Activated CD8-positive, alpha-beta memory T cell treated with anti-CD3 and anti-CD28 coated beads for 1 hour (primary cell): ENCODE results near the gene TRIM2.

ENCODE experiments used
- DNase-seq, 2 donors: peaks; one replicate each; pipeline ENCODE4 v3.0.0-alpha.2; 2020; ENCODE audit warnings: low read depth in 1 of 2; ENCODE audit errors: extremely low read depth in 1 of 2

Gene TRIM2

DNA sequence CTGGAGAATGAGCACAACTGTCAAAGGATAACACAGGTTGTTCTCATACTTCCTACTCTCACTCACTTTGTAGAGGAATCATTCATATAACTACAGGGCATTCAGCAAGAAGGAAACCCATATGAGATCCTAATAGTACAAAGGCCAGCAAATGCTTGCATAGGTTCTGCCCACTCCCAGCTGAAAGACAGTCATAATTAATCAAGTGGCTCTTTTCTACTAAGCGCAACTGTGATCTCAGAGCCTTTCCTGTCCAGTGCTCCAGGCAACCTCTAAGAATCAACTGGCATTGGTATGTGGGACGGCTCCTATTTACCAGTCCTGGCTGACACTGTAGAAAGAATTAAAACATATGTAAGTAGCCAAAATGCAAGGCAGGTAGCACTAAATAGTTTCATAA, 121.3 kb downstream of the TRIM2 start:
- DNase-seq, result no peak

- no peak for DNase-seq
These were observed 122.3 kb downstream of the TRIM2 start for GRCh38 chr4:153326513-153326912.

- DNase-seq, result no peak
These were observed 123.0 kb downstream of the TRIM2 start for GRCh38 chr4:153327247-153327646.

GRCh38 chr4:153332936-153333335, 128.7 kb downstream of the TRIM2 start:
- DNase-seq, result no peak

DNA sequence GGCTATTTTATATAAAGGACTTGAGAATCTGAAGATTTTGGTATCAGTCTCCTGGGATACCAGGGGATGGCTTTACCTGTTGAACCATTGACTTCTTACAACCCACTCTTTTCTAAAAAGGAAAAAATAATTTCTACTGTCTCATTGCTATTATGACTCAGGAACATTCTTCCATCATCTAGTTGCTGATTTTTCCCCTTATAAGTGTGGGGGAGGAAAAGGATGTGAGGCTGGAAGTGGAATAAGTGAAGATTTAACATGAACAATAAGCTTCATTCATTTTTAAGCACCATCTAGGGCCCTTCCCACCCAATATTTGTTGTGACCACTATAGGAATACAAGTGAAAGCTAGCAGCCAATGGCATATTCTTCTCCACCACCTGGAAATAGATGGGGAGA, 129.6 kb downstream of the TRIM2 start:
- DNase-seq, result no peak

DNA sequence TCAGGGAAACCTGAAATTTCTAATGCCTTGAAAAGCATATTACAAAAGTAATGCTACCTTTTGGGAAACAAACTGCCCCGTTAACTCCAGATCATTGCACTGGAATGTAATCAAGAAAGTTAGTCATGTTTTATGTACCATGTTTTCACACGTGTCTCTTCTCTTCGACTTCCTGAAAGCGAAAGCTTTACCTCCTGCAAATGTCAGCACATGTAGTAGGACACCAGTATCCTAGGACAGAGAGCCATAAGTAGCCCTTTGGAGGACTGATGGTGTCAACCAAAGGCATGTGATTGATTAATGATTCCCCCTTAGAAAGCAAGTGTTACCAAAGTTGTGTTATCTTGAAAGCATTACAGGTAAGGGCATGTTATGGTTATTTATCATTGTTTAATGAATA, 131.4 kb downstream of the TRIM2 start:
- DNase-seq, result no peak

- no peak for DNase-seq
These were observed 133.4 kb downstream of the TRIM2 start for GRCh38 chr4:153337686-153338085.

GRCh38 chr4:153341575-153342090, 137.4 kb downstream of the TRIM2 start:
- no peak for DNase-seq

- DNase-seq, result no peak
These were observed 138.7 kb downstream of the TRIM2 start for GRCh38 chr4:153342751-153343552.

DNA sequence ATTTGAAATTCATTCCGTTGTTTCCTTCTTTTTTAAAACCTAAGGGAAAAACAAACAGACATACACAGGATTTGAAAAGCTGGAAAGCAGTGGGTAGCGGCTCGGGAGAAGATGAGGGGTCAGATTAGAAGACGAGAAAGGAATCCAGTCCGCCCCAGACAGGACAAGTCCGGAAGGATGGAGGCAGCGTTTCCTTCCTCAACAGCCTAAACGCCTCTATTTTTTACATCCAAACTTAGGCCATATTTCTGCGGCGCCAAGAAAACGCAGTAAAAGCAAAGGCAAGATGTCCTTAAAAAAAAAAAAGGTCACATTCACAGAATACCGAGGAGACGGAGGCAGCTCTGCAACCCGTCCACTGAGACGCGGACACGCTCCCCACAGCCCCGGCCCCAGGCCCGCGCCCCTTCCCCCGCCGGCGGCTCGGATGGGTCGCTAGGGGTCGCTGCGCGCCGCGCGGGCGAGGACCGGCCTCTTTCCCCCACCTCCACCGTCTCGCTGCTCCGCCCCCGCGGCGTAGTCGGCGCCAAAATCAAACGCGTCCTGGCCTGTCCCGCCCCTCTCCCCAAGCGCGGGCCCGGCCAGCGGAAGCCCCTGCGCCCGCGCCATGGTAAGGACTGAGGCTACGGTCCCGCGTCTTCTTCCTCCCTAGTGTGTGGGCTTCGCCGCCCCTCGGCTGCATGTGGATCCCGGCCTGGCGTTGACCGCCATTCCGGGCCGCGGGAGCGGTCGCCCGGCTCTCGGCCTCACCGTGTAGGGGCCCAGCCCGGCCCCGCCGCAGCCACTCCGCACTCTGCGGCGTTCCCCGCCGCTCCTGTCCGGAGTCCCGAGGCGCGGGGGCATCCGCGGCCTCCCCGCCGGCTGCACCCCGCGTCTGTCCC, 140.1 kb downstream of the TRIM2 start, which contains the start of gene MND1:
TSS of gene MND1 (plus strand) at position 558 of the 881 bp plus-strand sequence. CDS start at position 608, 50 bp downstream.
- DNase-seq, result peak; percentile 62 to 86

DNA sequence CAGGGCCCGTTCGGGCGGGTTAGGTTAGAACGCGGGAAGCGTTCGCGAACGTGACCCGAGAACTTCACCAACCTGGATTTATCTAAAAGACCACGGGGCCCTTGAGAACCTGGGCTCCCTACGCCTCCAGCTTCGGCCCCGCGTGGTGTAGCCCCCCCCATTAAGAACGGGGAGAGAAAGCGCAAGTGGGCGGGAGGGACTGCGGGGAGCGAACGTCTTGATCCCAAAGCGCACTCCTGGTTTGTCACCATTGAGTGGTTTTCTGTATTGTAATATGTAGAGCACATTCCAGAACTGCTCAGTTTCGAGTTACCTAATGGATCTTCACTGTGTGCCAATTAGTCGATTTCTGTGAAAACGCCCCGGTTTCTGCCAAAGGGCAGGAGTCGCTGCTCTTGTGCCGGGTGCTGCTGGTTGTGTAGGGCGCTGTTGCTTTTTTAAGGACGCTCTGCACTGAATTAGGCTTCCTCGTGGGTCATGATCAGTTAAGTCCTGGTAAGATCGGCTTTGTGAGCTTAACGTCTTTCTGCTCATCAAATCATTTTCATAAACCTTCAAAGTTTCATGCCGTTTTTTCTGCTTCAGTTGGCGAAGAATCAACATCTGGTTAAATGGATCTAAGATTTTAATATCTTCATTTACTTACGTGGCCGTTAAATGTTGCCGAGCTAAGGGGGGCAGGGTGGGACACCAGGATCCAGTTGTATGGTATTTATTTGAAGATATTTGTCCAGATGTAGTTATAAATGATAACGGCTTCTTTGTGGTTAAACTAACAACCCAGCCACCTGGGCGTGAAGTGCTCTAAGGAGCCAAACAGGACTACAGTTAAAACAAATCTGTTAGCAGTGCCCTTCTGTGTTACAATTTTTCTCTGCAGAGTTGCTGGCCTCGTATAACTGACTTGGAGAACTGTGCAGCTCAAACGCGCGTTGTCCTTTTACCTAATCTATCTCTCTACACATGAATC, 141.1 kb downstream of the TRIM2 start:
- DNase-seq, result peak in 1 of 2 donors; percentile 27

DNA sequence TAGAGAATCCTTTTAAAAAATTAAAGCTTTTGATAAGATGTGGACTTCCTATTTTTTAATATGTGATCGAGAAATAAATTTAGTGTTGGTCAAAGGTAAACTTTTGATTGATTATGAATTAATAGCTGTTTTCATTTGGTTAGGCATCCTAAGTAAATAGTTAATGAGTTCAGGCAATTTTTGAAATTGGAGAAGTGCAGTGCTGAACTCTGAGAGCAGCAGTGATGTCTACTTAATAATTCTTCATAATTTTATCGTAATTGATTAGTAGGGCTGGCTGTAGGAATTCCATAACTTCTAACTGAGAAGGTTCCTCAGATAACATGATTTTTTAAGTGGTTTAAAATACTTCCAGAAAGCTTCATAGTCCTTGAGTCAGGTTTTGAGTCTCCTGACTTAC, 141.8 kb downstream of the TRIM2 start:
- no peak for DNase-seq

DNA sequence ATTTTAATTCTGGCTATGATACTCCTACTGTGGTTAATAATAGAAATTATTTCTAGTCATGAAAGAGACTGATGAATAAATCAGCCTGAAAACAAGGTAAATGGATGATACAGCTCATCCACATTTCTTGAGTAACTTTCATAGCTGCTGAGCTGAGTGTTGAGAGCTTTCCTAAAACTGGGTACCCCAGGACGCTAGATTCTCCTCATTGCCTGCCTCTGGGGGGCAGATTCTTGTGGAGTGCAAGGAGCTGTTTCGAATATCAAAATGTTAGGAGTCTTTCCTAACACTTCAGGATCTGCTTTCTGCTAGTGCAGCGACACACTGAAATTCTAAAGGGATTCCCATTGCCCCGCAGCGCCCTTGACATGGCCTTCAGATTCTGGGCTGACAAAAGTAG, 142.3 kb downstream of the TRIM2 start:
- DNase-seq, result no peak

DNA sequence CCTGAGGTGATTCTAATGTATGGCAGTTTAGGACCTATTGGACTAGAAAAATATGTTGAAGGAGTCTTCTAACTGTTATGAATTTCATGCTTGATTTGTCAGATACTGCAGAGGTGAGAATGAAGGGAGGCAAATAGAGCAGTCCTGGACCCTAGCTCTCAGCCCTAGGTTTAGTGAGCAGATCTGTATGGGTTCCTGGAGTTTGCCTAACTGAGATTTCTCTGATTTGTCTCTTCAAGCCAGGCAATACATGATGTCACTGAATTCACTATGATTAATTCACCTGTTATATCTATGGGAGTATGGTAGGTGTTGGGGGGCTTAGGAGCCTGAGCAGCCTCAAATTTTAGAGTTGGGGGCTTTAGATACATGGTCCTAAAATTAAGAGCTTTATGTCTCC, 142.9 kb downstream of the TRIM2 start:
- no peak for DNase-seq

GRCh38 chr4:153348006-153348405, 143.8 kb downstream of the TRIM2 start:
- no peak for DNase-seq

DNA sequence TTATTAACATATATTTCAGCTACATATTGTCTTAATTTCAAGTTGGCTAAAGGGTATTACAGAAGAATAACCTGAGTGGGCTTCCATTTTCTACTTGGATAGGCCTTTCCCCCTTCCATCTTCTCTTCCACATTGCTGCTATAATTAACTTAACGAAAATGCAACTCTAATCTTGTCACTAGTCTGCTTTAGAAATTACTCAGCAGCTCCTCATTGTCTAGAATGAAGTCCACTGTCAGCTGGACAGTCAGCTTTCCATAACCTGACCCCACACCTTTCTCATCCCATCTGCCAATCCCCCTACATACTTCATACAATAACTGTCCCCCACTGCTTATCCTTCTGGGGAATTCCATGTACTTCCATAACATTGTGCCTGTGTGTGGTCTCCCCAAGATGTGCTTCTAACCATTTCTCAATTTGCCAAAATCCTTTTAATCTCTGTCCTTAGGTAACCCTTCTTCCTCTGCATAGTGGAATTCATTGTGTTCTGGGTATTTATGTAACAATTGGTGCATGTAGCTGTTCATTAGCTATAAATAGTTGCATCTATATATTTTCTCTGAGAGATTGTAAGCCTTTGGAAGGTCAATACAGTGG, 145.1 kb downstream of the TRIM2 start:
- DNase-seq, result no peak

- no peak for DNase-seq
These were observed 157.9 kb downstream of the TRIM2 start for GRCh38 chr4:153362184-153362583.

- no peak for DNase-seq
These were observed 159.8 kb downstream of the TRIM2 start for GRCh38 chr4:153364061-153364460.

DNA sequence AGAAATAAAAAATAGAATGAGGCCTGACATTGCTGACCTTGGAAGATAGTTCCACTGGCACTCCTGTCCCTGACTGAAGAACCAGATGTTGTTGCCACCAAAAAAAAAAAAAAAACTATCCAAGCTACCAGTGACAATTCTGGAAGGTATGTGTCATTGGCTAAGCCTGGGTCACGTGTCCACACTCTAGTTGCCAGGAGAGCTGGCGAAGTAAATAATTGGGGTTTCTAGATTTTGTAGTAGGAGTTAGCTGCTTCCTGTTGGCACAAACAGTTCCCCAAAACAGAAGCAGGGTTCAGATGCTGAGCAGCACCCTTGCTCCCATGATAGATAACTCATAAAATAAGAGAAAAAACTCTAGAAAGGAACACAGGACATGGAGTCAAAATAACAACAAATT, 160.8 kb downstream of the TRIM2 start:
- no peak for DNase-seq

GRCh38 chr4:153366486-153366885, 162.2 kb downstream of the TRIM2 start:
- no peak for DNase-seq
